HuH-7 (cell line): Measurements from ENCODE around the gene DCLK2.

ENCODE experiments used
- DNase-seq: peaks from one replicate; pipeline ENCODE4 v3.0.0; 2011; ENCODE audit warnings: low spot score

The DCLK2 gene

DNA sequence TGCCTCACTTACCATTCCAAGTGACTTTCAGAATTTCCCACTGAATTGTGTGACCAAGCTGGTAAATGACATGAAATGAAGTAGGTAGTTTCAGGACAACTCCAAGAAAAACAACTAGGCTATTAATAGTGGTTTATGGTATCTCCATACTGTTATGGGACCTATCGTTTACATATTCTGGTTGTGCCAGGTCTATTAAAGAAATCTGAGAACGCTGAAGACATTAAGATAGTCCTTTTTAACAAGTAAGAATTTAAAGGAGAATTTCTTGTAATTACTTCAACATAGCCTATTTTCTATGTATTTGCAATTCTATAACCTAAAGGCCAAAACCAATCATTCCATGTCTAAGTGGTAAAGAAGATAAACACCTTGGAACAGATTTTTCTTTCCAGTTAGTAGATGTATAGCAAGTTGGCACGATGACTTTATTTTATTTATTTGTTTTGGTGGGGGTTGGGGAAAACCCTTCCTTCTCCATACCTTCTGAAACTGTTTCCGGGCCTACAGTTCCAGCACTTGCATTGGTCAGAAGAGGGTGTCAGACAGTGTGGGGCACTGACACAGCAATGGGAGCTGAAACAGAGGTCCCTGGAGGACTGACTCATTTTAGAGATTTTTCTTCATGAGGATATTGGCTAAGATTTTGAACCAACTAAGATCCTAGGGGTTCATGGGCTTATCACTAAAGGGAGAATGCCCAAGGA is 7.6 kb upstream of the DCLK2 start:
- DNase-seq = no peak

- DNase-seq = no peak
Observed at GRCh38 chr4:150072471-150072870, 5.8 kb upstream of the DCLK2 start.

DNA sequence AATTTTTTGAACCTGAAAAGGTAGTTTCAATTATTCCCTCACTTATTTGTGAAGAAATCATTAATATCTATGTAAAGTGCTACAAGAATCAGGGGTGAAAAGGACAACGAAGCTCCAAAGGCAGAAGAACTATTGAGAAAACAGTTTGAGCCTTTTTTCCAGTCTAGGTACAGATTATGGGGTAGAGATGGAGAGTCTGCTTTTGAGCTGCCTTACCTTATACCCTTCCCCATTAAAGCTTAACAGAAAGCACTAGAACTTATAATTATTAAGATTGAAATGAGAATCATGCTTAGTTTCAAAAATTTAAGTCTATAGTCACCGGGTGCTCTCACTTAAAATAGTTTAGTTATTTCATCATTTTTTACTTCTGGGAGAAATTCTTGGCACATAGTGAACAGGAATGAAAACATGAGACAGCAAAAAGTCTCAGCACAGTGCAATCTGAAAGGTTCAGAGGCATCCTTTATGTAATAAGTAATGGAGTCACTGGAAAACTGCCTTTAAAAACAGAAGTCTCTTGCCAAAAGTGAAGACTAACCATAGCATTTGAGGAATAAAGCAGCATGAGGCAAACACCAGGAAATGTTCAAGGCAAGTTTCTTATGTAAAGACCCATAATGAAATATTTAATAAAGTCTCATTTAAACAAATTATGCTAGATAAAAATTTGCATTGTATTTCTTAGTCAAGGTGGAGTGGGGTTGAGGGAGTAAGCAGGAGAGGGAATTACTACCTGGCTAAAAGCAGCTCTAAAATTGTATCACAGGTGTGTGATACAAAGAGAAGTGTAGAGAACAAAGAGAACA is 5.1 kb upstream of the DCLK2 start:
- no peak for DNase-seq

DNA sequence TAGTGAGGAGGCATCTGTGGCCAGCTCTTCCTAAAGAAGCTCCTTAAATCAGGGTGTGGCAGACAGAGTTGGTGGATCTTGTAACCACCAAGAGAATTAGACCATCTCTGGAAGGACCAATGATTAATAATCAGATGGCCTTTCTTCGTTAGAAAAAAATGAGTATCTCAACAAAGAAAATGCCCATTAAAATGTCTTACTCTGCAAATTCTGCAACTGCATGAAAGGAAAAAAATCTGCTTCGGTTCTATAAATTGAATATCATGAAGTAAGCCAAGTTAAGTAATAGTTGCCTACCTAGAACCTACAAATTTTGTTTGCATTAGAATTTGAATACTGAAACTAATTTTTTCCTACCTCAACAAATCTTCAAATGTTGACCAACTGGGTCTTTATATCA is 4.2 kb upstream of the DCLK2 start:
- DNase-seq = no peak

GRCh38 chr4:150078579-150079080 is 385 bp downstream of the DCLK2 start:
- DNase-seq = peak; percentile 42

- DNase-seq = no peak
Observed at GRCh38 chr4:150079081-150079581, 886 bp downstream of the DCLK2 start.

GRCh38 chr4:150080337-150080736 is 2.1 kb downstream of the DCLK2 start:
- no peak for DNase-seq

DNA sequence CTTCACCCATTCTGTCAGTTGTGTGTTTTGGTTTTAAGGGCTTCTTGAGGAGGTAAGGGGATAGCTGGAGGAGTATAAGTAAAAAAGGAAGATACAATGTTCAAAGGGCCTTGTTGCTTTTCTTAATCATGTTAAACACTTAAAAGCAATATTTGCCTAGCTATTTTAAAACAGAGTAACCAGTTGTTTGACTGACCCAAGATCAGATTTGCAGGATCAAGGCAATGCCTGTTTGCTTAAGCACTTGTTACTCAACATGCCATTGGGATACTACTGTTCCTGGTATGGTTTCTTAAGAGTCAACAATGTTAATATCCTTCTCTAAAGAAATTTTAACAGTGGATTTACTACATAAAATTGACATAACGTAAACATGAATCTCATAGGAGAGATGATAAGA is 2.6 kb downstream of the DCLK2 start:
- peak; percentile 50 for DNase-seq

GRCh38 chr4:150082241-150082640 is 4.0 kb downstream of the DCLK2 start:
- no peak for DNase-seq

- no peak for DNase-seq
Observed at GRCh38 chr4:150087006-150087405, 8.8 kb downstream of the DCLK2 start.

DNA sequence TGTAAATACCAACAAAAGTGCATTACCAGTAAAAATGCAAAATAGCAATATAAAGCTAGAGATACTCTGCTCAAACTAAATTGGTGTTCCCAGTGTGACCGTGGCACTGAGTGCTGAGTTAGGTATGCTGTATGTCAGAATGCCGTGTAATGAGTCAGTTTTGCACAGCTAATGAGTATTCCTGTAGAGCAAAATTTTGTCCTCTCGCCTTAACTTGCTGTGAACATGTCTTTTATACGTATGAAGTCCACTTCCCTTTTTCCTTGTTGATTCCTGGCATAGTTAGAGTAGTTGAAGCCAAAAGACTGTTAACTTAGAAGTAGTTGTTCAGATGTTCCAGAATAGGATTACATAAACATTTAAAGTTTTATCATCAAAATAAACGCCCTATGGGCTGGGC is 11.5 kb downstream of the DCLK2 start:
- DNase-seq = no peak

GRCh38 chr4:150090836-150091235 is 12.6 kb downstream of the DCLK2 start:
- DNase-seq = no peak

DNA sequence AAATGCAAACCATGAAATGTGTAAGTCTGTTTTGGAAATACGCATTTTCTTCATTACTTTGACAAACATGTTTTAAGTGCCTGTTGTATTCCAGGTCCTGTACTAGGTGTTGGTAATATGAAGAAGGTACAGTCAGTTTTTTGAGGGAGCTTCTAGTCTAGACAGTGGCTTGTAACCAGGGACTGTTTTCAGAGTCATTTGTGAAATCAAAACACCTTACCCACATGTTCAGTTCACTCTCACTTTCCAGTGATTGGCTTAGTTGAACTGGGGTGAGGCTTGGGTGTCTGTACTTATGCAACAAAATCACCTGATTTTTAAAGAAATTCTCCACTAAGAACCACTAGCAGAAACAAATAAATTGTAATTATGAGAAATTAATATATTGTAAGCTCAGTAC is 16.4 kb downstream of the DCLK2 start:
- no peak for DNase-seq

DNA sequence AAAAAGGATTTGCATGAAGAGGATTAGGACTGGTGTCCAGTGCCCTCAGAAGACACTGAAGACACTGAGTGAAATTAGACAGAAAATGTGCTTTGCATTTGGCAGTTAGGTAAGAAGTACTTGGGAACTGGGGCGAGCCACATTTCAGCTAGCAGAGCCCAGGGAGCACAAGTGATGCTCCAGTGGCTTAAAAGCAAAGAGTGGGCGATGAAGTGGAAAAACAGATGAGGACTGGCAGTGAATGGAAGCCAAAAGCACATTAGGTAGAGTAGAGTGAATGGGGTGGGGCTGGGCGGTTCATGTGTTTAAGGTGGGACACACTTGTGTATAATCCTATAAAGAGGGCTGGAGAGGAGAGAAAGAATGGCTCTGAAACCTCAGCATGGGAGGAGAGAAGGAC is 18.4 kb downstream of the DCLK2 start:
- DNase-seq = no peak

DNA sequence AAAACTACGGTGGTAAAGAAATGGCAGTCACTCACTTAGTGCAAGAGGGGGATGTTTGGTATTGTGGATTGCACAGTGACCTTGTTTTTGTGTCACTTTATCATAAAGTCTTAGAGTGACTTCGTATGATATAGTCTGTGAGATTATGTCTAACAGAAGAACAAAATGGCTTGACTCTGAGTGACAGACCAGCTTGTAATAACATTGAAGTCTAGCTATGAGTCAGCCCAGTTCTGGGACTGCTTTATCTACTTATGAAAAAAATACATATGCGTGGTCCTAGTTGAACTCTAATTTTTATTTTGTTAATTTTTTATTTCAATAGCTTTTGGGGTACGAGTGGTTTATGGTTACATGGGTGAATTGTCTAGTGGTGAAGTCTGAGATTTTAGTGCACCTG is 20.0 kb downstream of the DCLK2 start:
- DNase-seq = no peak

DNA sequence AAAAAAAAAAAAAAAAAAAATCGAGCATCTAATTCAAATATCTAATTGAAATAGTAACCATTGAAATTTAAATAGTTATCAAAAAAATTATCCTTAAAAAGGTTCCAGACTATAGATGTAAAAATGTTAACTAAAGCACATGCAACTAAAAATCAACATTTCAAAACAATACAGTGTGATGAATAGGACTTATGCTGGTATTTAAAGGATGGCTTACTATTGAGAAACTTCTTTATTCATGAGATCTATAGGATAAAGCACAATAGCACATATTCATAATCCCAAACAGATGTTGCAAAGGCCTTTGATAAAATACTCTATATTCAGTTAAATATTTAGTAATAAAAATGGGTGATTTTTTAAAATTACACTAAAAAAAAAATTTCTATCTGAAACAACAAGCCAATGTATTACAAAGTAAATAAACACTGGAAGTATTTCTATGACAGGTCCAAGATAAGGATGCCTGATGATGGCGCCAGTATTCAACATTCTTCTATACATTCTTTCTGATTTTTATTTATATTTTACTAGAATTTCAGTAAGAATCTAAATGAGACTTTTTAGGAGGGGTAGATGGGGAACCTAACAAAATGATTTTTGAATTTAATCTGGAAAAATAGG is 26.3 kb downstream of the DCLK2 start:
- no peak for DNase-seq

- DNase-seq = no peak
Observed at GRCh38 chr4:150106886-150107285, 28.6 kb downstream of the DCLK2 start.

- no peak for DNase-seq
Observed at GRCh38 chr4:150108691-150109090, 30.4 kb downstream of the DCLK2 start.

DNA sequence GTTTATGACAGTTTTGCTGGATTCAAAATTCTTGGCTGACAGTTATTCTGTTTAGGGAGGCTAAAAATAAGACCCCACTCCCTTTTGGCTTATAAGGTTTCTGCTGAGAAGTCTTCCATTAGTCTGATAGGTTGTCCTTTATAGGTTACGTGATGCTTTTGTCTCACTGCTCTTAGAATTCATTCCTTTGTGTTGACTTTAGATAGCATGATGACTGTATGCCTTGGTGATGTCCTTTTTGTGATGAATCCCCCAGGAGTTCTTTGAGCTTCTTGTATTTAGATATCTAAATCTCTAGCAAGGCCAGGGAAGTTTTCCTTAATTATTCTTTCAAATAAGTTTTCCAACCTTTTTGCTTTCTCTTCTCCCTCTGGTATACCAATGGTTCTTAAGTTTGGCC is 36.4 kb downstream of the DCLK2 start:
- DNase-seq = no peak

DNA sequence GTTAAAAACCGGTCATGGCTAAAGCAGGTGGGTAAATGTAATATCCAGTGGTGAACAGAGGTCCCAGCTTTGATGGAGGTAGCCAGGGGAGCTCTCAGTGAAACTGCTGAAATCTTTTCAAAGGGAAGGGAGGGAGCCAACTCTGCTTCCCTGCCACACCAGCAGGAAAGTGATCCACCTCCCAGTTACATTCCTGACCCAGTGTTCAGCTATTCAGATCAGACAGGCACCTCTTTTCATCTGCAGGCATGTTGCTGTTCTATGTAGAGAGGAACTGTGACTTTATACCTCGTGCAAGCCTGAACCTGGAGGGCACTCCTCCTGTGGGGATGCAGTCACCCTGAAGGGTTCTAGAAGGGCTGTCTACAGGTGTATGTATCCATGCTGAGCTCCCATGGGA is 37.6 kb downstream of the DCLK2 start:
- DNase-seq = no peak

DNA sequence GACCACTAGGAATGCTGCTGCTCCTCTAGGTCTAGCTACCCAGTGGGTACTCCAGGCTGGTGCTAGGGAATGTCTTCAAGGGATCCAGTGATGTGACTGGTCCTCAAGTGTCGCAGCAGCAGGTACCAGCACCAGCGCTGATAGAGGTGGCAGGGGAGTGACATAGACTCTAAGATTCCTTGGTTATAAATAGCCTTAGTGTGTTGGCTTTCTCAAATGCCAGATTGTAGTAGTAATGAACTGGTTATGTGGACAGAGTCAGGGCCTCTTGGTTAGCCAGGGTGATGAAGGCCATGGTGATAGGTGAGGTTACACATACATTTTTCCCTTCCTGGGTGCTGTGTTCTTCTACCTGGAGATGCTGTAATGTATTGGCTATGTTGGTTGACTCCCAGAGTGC is 38.3 kb downstream of the DCLK2 start:
- no peak for DNase-seq

DNA sequence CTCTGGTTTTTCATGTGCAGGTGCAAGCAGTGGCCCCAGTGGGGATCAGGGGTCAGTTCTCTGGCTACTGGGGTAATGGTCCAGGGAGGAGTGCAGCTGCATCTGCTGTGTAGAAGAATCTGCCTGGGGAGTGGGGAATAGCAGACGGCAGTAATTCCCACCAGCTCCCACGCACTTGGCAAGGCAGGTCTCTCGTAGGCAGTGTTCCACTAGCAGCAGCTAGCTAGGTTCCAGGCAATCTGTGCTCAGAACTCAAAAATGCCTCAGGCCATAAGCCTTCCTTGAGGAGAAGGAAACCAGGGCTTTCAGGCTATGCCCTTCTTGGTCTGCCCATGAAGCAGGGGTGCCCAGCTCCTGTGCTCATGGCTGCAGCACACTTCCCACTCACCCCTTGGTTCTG is 38.8 kb downstream of the DCLK2 start:
- DNase-seq = no peak

GRCh38 chr4:150117629-150118028 is 39.4 kb downstream of the DCLK2 start:
- DNase-seq = no peak
